HG03442 (cell line): ENCODE results near the gene LARP7.
A peak's percentile ranks its signal among the peaks of the same experiment; 100 is the strongest.
"Not testable (repeated sequence)": the region's sequence is repeated elsewhere in the genome, so short reads cannot be mapped to it uniquely, and the experiment has no call there.

Experiments
- ATAC-seq: cut with Tn5 transposase; IDR thresholded peaks from one replicate; pipeline ENCODE4 v1.9.1; 2021; ENCODE audit warnings: mild to moderate bottlenecking, moderate library complexity; ENCODE audit not compliant: unreplicated experiment

LARP7 gene

GRCh38 chr4:112649055-112649408 lies 12.1 kb downstream of the LARP7 start:
- no peak for ATAC-seq

GRCh38 chr4:112650332-112650731 lies 13.4 kb downstream of the LARP7 start:
- ATAC-seq = no peak

DNA sequence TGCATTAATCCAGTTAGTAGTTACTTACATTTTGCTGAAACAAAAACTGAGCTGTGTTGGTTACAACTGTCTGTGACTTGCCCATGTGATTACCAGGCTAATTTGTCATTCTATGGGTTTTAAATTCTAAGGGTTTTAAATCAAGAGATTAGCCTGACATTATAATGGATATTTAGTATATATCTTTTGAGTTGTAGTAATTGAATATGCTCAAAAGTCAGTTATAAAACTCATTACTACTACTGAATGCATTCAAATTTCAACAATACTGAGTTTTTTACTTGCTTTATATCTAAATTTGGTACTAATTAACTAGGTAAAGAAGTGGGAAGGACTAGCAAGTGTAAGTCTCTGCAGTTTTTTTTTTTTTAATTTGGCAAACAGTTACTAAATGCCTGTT lies 14.7 kb downstream of the LARP7 start:
- no peak for ATAC-seq

DNA sequence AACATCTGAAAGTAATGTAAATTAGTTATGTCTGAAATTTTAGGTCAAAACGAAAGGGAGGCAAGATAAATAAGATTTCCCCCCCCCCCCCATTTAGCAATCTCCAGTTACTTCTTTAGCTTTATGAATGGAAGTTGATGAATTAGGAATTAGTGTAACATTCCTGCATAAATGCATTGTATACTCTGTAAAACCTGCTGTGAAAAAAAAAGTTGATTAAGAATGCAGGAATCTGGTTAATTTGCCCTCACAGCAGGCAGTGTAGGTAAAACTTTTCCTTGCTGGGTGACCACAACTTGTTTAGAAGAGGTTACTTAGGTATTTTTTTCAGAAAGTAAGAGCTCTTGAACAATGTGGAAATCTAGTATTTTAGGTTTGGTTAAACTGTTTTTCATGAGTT lies 15.3 kb downstream of the LARP7 start:
- ATAC-seq = no peak

DNA sequence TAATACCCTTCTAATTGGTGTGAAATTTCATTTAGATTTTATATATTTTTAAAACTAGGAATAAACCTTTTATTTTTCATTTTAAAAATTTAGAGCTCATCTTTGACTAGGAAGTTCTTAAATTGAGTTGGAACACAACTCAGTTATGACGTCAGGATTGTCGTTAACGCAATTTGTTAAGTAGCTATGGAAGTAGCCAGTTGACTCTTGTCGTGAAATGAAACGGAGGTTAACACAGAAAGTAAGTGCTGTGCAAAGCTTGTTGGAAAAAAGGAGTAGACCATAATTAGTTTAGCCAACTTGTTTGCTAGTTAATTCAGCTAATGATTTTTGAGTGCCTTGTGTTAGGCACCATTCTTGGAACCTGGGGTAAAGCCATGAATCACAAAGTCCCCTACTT lies 18.3 kb downstream of the LARP7 start:
- no peak for ATAC-seq

DNA sequence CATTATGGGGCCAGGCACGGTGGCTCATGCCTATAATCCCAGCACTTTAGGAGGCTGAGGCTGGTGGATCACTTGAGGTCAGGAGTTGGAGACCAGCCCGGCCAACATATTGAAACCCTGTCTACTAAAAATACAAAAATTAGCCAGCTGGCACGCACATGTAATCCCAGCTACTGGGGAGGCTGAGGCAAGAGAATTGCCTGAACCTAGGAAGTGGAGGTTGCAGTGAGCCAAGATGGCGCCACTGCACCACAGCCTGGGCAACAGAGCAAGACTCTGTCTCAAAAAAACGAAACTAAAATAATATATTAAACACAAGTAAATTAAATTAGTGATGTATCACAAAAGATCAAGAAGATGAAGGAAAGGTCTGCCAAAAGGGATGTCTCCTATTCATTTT lies 19.2 kb downstream of the LARP7 start:
- not testable (repeated sequence) for ATAC-seq

GRCh38 chr4:112664611-112665010 lies 27.7 kb downstream of the LARP7 start:
- no peak for ATAC-seq

- ATAC-seq = no peak
Observed at GRCh38 chr4:112668131-112668530, 31.2 kb downstream of the LARP7 start.

DNA sequence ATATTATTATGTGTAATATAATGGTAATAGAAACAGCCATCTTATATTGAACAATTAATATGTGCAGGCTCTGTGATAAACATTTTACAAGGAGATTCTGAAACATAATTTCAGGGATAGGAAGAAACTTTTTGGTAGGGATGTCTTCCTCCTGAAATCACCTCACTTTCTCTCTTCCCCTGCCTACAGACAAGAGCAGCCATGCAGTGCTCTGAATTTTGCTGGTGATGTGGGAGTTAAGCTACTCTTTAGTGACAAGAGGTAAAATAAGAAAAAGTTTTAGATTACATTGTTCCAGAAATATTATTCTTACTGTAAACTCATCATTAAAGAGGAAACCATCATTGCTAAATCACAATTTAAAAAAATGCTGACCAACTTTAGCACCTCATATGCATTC lies 36.1 kb downstream of the LARP7 start:
- ATAC-seq = no peak

- ATAC-seq = no peak
Observed at GRCh38 chr4:112673686-112674085, 36.7 kb downstream of the LARP7 start.

DNA sequence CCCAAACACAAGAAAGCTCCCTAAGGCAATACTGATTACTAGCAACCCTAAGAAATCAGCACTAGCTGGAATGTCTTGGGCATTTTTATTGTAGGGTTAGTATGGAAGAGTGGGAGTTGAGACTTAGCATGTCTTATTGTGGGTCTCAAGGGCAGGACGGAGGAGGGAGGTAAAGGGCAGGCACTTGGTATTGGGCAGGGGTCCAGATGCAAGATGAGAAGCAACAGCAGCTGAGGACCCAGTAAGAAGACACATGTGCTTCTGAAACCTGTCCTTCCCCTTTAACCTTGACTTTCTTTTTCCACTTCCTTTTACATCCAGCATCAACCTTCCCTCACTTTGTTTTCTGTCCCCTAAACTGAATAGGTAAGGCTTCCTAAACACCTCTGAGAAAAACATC lies 37.4 kb downstream of the LARP7 start:
- no peak for ATAC-seq

DNA sequence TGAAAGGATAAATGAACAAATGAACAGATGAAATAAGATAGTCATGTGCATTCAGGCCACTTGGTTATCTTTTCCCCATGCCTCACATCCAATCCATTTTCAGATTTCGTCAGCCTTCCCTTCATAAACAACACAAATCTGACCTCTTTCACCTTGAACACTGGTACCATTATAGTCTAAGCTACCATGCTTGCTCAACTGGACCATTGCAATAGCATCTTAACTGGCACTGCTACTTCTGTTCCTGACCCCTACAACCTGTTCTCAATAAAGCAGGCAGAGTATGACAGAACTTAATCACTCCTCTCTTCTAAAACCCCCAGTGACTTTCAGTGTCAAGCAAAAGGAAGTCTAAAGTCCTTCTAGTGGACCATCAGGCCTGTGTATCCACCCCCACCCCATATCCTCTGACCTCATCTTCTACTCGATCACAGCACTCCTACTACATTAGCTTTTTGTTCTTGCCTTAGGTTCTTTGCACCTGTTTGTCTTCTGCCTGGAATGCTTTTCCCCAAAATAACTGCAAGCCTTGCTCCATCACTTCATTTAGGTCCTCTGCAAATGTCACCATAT lies 40.7 kb downstream of the LARP7 start:
- ATAC-seq = no peak

GRCh38 chr4:112680996-112681395 lies 44.1 kb downstream of the LARP7 start:
- no peak for ATAC-seq

GRCh38 chr4:112693507-112693906 lies 56.6 kb downstream of the LARP7 start:
- no peak for ATAC-seq

DNA sequence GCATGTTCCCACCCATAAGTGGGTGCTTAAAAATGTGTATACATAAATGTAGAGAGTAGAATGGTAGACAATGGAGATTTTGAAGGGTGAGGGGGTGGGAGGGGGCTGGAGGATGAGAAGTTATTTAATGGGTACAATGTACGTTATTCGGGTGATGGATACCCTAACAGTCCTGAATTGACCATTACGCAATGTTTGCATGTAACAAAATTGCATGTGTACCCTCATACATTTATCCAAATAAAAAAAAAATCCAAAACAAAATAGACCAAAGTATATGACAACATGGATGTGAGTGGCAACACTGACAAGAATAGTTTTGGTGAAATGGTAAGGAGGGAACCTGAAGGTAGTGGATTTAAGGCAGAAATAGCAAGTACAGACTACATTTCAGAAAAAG lies 63.7 kb downstream of the LARP7 start:
- no peak for ATAC-seq

DNA sequence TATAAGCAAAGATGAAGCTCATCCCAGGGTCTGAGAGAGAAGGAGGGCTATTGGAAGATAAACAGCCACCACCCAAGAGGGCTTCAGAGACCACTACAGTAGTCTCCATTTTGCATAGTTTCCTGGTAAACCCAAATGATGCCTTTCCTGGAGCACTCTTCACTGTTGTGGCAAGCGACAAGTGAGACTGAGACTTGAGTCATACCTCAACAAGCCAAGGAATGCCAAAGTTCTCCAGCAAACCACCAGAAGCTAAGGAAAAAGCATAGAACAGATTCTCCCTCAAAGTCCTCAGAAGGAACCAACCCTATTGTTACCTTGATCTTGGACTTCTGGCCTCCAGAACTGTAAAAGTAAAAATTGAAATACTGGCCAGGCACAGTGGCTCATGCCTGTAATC lies 65.9 kb downstream of the LARP7 start:
- no peak for ATAC-seq

- ATAC-seq = no peak
Observed at GRCh38 chr4:112704322-112704721, 67.4 kb downstream of the LARP7 start.

GRCh38 chr4:112704991-112705845 lies 68.3 kb downstream of the LARP7 start:
- peak; percentile 7 for ATAC-seq

GRCh38 chr4:112705891-112706839 lies 69.2 kb downstream of the LARP7 start:
- peak; percentile 55 for ATAC-seq

DNA sequence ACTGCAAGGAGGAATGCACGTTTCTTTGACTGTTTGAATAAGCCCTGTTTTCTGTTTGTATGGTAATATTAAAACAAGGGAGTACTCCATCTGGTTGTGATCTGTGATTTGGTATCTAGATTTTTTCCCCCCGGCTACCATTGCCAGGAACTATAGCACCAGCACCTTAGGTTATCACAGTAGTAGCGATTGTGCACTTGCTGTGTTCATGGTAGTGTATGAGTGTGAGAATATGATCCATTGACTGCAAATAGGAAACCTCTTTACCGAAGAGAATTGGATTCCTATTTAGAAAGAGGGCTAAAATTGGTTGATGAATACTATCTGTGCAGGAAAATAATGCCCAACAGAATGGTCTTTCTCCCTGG lies 69.9 kb downstream of the LARP7 start:
- ATAC-seq = no peak
